Esophagus squamous epithelium (tissue), 4 donors: Measurements from ENCODE around the gene GNLY.

Experiments used
- POLR2A ChIP-seq, 4 donors: fragments of 450-650 bp; IDR thresholded peaks; one replicate each; pipeline ENCODE4 v1.6.1; 2017; ENCODE audit warnings: antibody characterized with exemption in 4 of 4, mild to moderate bottlenecking in 4 of 4, moderate library complexity in 3 of 4
- TF ChIP-seq, protein P1 (sequence below), 6 experiments: fragments of 450-650 bp in 4 of 6; fragments of 200-600 bp in 2 of 6; sonication (generic) in 2 of 6; IDR thresholded peaks; one replicate each; pipeline ENCODE4 v1.5.1; 2016 to 2019; ENCODE audit warnings: antibody characterized with exemption in 6 of 6, mild to moderate bottlenecking in 4 of 6, moderate library complexity in 4 of 6

- TF ChIP-seq, protein P1, sequence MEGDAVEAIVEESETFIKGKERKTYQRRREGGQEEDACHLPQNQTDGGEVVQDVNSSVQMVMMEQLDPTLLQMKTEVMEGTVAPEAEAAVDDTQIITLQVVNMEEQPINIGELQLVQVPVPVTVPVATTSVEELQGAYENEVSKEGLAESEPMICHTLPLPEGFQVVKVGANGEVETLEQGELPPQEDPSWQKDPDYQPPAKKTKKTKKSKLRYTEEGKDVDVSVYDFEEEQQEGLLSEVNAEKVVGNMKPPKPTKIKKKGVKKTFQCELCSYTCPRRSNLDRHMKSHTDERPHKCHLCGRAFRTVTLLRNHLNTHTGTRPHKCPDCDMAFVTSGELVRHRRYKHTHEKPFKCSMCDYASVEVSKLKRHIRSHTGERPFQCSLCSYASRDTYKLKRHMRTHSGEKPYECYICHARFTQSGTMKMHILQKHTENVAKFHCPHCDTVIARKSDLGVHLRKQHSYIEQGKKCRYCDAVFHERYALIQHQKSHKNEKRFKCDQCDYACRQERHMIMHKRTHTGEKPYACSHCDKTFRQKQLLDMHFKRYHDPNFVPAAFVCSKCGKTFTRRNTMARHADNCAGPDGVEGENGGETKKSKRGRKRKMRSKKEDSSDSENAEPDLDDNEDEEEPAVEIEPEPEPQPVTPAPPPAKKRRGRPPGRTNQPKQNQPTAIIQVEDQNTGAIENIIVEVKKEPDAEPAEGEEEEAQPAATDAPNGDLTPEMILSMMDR (IDR thresholded peaks at IDR 0.05) = no peak
- TF ChIP-seq POLR2A (IDR thresholded peaks at IDR 0.05) = no peak
Measured at GRCh38 chr2:85666435-85667316, 27.5 kb upstream of the GNLY start.
